Activated T-cell treated with anti-CD3 and anti-CD28 coated beads, Interleukin-2, amount 50 U/mL, for 1 hour (primary cell): ENCODE measurements around the gene MAML3.

Experiments
- DNase-seq: peaks from one replicate; pipeline ENCODE4 v3.0.0-alpha.2; 2020

MAML3 gene

DNA sequence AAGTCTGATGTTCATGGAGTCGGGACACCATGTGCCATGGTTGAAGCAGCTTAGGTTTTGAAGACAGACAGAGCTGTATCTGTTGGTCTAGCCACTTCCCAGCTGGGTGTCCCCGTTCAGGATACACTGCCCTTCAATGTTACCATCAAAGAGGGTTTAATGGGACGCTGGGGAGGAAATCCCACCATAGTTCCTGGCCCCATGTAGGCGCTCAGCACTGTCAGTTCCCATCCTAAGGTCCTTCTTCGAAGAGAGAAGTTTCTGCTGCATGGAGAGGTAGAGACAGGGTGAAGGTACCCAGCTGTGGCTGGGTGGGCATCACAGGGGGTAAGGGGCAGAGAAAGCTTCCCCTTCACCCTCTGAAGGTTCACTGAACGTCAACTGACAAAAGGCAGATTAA lies 484.6 kb downstream of the MAML3 start:
- DNase-seq = no peak

DNA sequence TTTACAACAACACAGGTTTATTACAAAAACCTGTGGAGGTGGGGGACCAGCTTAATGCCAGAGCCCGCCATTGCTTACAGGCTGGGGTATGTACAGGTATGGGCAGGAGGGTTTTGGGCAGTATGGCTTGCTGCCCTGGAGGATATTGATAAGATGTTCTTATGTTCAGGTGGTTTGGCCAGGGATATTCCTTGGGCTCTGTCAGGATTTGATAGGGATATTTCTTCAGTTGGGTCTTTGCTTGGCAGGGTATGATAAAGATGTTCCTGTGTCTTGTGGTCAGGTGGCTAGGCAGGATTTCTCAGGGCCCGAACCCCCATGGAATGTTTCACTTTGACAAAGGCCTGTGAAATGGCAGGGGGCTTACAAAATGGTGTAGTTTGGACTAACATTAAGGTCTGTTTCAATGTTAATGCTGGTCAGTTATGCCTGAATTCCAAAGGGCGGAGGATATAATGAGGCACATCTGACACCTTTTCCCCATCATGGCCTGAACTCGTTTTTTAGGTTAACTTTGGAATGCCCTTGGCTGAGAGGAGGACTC lies 485.3 kb downstream of the MAML3 start:
- DNase-seq = no peak

DNA sequence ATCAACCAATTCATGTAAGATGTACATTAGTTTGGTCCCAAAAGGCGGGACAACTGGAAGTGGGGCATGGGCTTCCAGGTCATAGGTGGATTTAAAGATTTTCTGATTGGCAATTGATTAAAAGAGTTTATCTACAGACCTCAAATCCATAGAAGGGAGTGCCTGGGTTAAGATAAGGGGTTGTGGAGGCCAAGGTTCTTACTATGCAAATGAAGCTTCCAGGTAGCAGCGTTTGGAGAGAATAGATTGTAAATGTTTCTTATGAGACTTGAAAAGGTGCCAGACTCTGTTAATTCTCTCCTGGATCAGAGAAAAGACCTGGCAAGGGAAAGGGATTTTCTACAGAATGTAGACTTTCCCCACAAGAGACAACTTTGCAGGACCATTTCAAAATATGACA lies 485.9 kb downstream of the MAML3 start:
- DNase-seq = no peak
